Adrenal gland (tissue), 12 donors: Measurements from ENCODE around the gene FAAP100. TPM values are rescaled to one million over a fixed set of nuclear protein-coding genes. Genes with fewer than 3 reads are reported as not detected.

Experiments
- DNase-seq, 7 donors: peaks; one replicate each; pipeline ENCODE4 v3.0.0-alpha.2; 2019 to 2020
- H3K27ac ChIP-seq, 5 donors: fragments of 200-600 bp; sonication (generic) in 4 of 5; 1 replicate in 3 of 5; 2 replicates in 2 of 5; pipeline versions ENCODE4 v1.5.1 to v1.8.0; 2016 to 2020; ENCODE audit warnings: mild to moderate bottlenecking in 1 of 5
- H3K27me3 ChIP-seq: fragments of 200-600 bp; 2 replicates; pipeline ENCODE4 v1.8.0; 2021
- H3K36me3 ChIP-seq, 2 donors: fragments of 200-600 bp; replicated peaks in 1 of 2; 1 replicate in 1 of 2; 2 replicates in 1 of 2; pipeline versions ENCODE4 v1.5.1 to v1.8.0; 2018 to 2022
- H3K4me1 ChIP-seq, 2 donors: fragments of 200-600 bp; replicated peaks in 1 of 2; 1 replicate in 1 of 2; 2 replicates in 1 of 2; pipeline versions ENCODE4 v1.5.1 to v1.8.0; 2018 to 2021
- H3K4me3 ChIP-seq, 4 donors: fragments of 200-600 bp; sonication (generic) in 3 of 4; one replicate each; pipeline ENCODE4 v1.5.1; 2016 to 2018
- H3K9me3 ChIP-seq, 3 donors: fragments of 200-600 bp; sonication (generic) in 1 of 3; replicated peaks in 1 of 3; 1 replicate in 2 of 3; 2 replicates in 1 of 3; pipeline versions ENCODE4 v1.5.1 to v1.8.0; 2016 to 2021
- CTCF ChIP-seq, 6 experiments: fragments of 450-650 bp in 4 of 6; fragments of 200-600 bp in 2 of 6; sonication (generic) in 1 of 6; IDR thresholded peaks; 1 replicate in 5 of 6; 2 replicates in 1 of 6; pipeline versions ENCODE4 v1.5.1 to v1.8.0; 2016 to 2021; ENCODE audit warnings: antibody characterized with exemption in 6 of 6, mild to moderate bottlenecking in 2 of 6, moderate library complexity in 1 of 6
- POLR2A ChIP-seq, 2 donors: fragments of 450-650 bp; IDR thresholded peaks; one replicate each; pipeline ENCODE4 v1.6.1; 2017; ENCODE audit warnings: antibody characterized with exemption in 2 of 2, mild to moderate bottlenecking in 2 of 2, moderate library complexity in 1 of 2
- WGBS, 4 donors: extraction: QIAGEN DNeasy Blood & Tissue Kit in 2 of 4; methylation state at CpG; one replicate each; pipeline versions ENCODE4 v1.1.5 to v1.1.7; 2013 to 2017; 5-methylcytosine and 5-hydroxymethylcytosine counted together
- intact Hi-C, 2 donors: fragments of 100-400 bp; cut with DNase I; formaldehyde crosslinking; loops; one replicate each; pipeline versions ENCODE4 v1.14.1 to v1.15.0; 2022 to 2023
- polyA plus RNA-seq, 3 donors: library from polyadenylated mRNA; stranded (reverse); fragments of 200-250 nt in 2 of 3; fragments of 350-450 nt in 1 of 3; fragmentation: Illumina TruSeq in 1 of 3; extraction: RNeasy Lipid Tissue Mini Kit (QIAGEN cat#74804) in 1 of 3; gene quantifications; one replicate each; pipeline ENCODE4 v1.2.3, GENCODE V29; 2013 to 2014
- total RNA-seq, 9 donors: library from RNA; depleted of rRNA in 4 of 9; stranded (reverse); fragments of >200 nt in 4 of 9; fragments of 120-200 nt in 1 of 9; fragmentation: NEBNext Ultra II Directional in 1 of 9; extraction: Animal tissue kit (Norgen Biotek cat#: 25700) in 1 of 9; gene quantifications; one replicate each; pipeline versions ENCODE4 v1.1.0 to v1.2.4, GENCODE V29; 2013 to 2023
- donor health status: healthy with polysubstance abuse.
- donor health status: Bipolar disorder and iron deficiency.
- donor health status: DM: yes; HTN: yes; CAD: no.
- donor health status: DM: no; HTN: no; CAD: no.
- donor health status: DM: no; HTN: no; CAD: no.
- donor health status: DM: yes; HTN: yes; CAD: no.

FAAP100 gene
- total and polyA plus RNA-seq, 12 donors, result 2.5 to 89.0 (median 31.7) TPM

DNA sequence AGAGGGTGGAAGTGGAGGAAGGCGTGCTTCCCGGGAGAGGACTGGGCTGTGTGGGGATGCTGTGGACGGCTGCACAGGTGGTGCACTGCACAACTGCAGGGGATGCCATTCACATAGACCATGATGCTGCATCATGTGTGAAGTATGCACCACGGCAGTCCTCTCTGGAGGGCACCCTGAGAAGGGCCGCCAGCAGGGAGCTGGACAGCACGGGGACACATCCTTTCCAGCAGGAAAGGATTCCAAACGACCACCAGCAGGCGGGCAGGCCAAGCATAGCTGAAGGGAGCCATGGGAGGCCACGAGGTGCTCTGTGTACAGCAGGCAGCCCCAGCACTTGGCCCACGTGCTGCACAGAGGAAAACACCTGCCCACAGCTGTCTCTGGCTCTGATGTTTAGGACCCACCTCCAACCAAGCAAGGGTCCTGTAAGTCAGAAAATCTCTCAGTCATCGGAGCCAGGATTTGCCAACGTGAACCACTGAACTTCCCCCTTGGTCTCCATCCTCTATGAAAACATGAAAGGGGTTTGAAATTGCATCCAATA is 49.6 kb downstream of the FAAP100 start:
- Histone ChIP-seq H3K27ac (no peak overlapping the region), H3K9me3 (no peaks in the 10 kb centered on the region), H3K4me3 (no peak overlapping the region), H3K27me3 (no peaks in the 10 kb centered on the region), H3K4me1 (no peaks in the 10 kb centered on the region), H3K36me3 (no peaks in the 10 kb centered on the region)
- intact Hi-C loops, result no loop called here
- no peak for DNase-seq
- TF ChIP-seq CTCF (IDR thresholded peaks at IDR 0.05) (no peak), POLR2A (IDR thresholded peaks at IDR 0.05) (no peak)
- 66 to 79% (median 76%) methylated on average over 7 to 12 of the region's 12 CpGs for WGBS, 4 donors

DNA sequence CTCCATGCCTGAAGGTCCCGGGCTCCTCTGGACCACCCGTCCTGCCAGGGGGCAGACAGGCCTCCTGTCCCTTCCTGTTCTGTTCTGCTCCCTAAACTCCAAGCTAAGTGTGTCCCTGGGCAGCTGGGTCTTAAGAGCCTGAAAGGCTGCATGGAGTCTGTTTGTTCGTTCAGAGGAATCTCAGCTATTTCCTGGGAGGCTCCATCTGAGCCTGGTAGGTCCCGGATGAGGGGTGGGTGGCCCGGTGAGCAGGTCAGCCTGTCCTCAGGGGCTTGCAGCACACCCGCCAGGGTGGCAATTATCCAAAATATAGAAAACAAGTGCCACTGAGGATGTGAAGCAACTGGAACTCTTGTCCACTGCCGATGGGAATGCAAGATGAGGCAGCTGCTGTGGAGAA is 52.1 kb downstream of the FAAP100 start:
- H3K4me1 ChIP-seq, result no peaks in the 10 kb centered on the region
- no peaks in the 10 kb centered on the region for H3K9me3 ChIP-seq
- TF ChIP-seq POLR2A (IDR thresholded peaks at IDR 0.05) (no peak), CTCF (IDR thresholded peaks at IDR 0.05) (no peak)
- no peak overlapping the region for H3K27ac ChIP-seq
- H3K4me3 ChIP-seq, result no peak overlapping the region
- H3K27me3 ChIP-seq, result no peaks in the 10 kb centered on the region
- intact Hi-C loops, result no loop called here
- H3K36me3 ChIP-seq, result no peaks in the 10 kb centered on the region
- WGBS, 4 donors, result 61 to 70% (median 70%) methylated on average over 5 to 7 of the region's 7 CpGs
- DNase-seq, result no peak

- no peak for DNase-seq
- Histone ChIP-seq H3K27me3 (no peaks in the 10 kb centered on the region), H3K9me3 (no peaks in the 10 kb centered on the region), H3K4me3 (no peak overlapping the region), H3K36me3 (no peaks in the 10 kb centered on the region), H3K4me1 (no peaks in the 10 kb centered on the region), H3K27ac (no peak overlapping the region)
- WGBS, 4 donors, result 60 to 78% (median 68%) methylated on average over 2 to 12 of the region's 12 CpGs
- intact Hi-C loops, result no loop called here
- TF ChIP-seq POLR2A (IDR thresholded peaks at IDR 0.05) (no peak), CTCF (IDR thresholded peaks at IDR 0.05) (no peak)
These were observed 52.6 kb downstream of the FAAP100 start for GRCh38 chr17:81499601-81499970.

- no peak overlapping the region for H3K27ac ChIP-seq
- H3K4me1 ChIP-seq, result no peaks in the 10 kb centered on the region
- no peak overlapping the region for H3K4me3 ChIP-seq
- intact Hi-C loops, result no loop called here
- H3K36me3 ChIP-seq, result no peaks in the 10 kb centered on the region
- no peak for DNase-seq
- no peaks in the 10 kb centered on the region for H3K27me3 ChIP-seq
- H3K9me3 ChIP-seq, result no peaks in the 10 kb centered on the region
- 56 to 78% (median 59%) methylated on average over 36 to 64 of the region's 64 CpGs for WGBS, 4 donors
- TF ChIP-seq POLR2A (IDR thresholded peaks at IDR 0.05) (no peak), CTCF (IDR thresholded peaks at IDR 0.05) (no peak)
These were observed 53.1 kb downstream of the FAAP100 start for GRCh38 chr17:81498953-81499600.
